ENCODE results near the gene TM7SF3. TPM values are rescaled to one million over a fixed set of nuclear protein-coding genes. Genes with fewer than 3 reads are reported as not detected.

Gene TM7SF3
- total RNA-seq, 1 donor from 2014 or later: 23.7 TPM

- intact Hi-C loops (cut with DNase I): loop anchor here (2.0 kb wide), 2 partner anchors 77 to 307 kb away; partner anchors contain the start of genes STK38L and TM7SF3
- peak; percentile 99 for DNase-seq (ENCODE audit: low spot score)
Measured at GRCh38 chr12:26937863-26938700, 76.1 kb downstream of the TM7SF3 start, which contains the start of the genes FGFR1OP2 and INTS13. Gene FGFR1OP2 (plus strand): TSS chr12:26938470. CDS start chr12:26954159, 15,689 bp downstream. Gene INTS13 (minus strand): TSS chr12:26937981. CDS start chr12:26936803, 1,178 bp downstream.

DNA sequence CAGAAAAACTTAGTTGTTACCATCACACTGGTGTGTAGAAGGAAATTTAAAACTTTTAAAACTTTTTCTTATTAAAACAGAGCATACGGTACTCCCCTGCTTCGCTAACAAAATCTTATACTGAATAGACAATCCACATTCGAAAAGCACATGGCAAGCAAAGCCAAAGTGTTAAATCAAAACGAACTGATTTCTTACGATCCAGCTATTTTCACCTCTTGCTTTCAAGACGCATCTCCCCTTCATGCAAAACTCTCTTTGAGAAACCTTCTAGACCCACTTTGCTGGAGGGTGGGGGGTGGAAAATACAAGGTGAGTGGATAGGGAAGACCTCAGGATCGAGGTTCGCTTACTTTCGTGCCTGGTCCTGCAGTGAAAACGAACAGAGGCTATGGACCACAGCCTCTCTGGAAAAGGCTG lies 76.7 kb downstream of the TM7SF3 start:
- intact Hi-C loops (cut with DNase I): no loop called here

GRCh38 chr12:26936559-26937442 lies 77.4 kb downstream of the TM7SF3 start:
- intact Hi-C loops (cut with DNase I): no loop called here

More for the DNA sequence above, 76.7 kb downstream of the TM7SF3 start:
- no peak for DNase-seq (ENCODE audit: low spot score)

GRCh38 chr12:26935636-26936378 lies 78.4 kb downstream of the TM7SF3 start:
- DNase-seq (ENCODE audit: low spot score): no peak
- intact Hi-C loops (cut with DNase I): no loop called here

More at GRCh38 chr12:26936559-26937442, 77.4 kb downstream of the TM7SF3 start:
- no peak for DNase-seq (ENCODE audit: low spot score)

- no peak for DNase-seq (ENCODE audit: low spot score)
- intact Hi-C loops (cut with DNase I): no loop called here
Measured at GRCh38 chr12:26929590-26929989, 84.6 kb downstream of the TM7SF3 start.

GRCh38 chr12:26928661-26929060 lies 85.5 kb downstream of the TM7SF3 start:
- no peak for DNase-seq (ENCODE audit: low spot score)
- intact Hi-C loops (cut with DNase I): no loop called here

Other genes starting within 250 kb of the TM7SF3 start
- 20.9 TPM for gene ITPR2, start 181.2 kb downstream of the TM7SF3 start, total RNA-seq
- 15.5 TPM for gene INTS13, start 76.4 kb downstream of the TM7SF3 start, total RNA-seq
- gene FGFR1OP2, start 75.9 kb downstream of the TM7SF3 start, total RNA-seq: 37.4 TPM
- 54.6 TPM for gene MED21, start 8.2 kb upstream of the TM7SF3 start, total RNA-seq
- gene C12orf71, start 68.2 kb upstream of the TM7SF3 start, total RNA-seq: not detected
- 269 TPM for gene STK38L, start 229.9 kb upstream of the TM7SF3 start, total RNA-seq